NCI-H2107 (cell line): ENCODE results near the gene ZBTB8A.
A peak's percentile ranks its signal among the peaks of the same experiment; 100 is the strongest.
"Not testable (repeated sequence)": the region's sequence is repeated elsewhere in the genome, so short reads cannot be mapped to it uniquely, and the experiment has no call there.

Experiments used
- DNase-seq: peaks from one replicate; lab custom pipeline; 2025; lab: John Stamatoyannopoulos, UW

The ZBTB8A gene

GRCh38 chr1:32619701-32620485 is 80.7 kb downstream of the ZBTB8A start:
- no peak for DNase-seq

GRCh38 chr1:32622205-32622604 is 83.0 kb downstream of the ZBTB8A start:
- DNase-seq, result no peak

- no peak for DNase-seq
Measured at GRCh38 chr1:32622806-32623681, 83.8 kb downstream of the ZBTB8A start.

- DNase-seq, result no peak
Measured at GRCh38 chr1:32623775-32624174, 84.5 kb downstream of the ZBTB8A start.

- no peak for DNase-seq
Measured at GRCh38 chr1:32626176-32626575, 86.9 kb downstream of the ZBTB8A start.

- no peak for DNase-seq
Measured at GRCh38 chr1:32627596-32628162, 88.5 kb downstream of the ZBTB8A start.

GRCh38 chr1:32630173-32630572 is 90.9 kb downstream of the ZBTB8A start:
- not testable (repeated sequence) for DNase-seq

GRCh38 chr1:32632829-32633228 is 93.6 kb downstream of the ZBTB8A start:
- no peak for DNase-seq

GRCh38 chr1:32635508-32636277 is 96.5 kb downstream of the ZBTB8A start:
- no peak for DNase-seq

GRCh38 chr1:32636914-32637645 is 97.9 kb downstream of the ZBTB8A start:
- DNase-seq, result no peak

- DNase-seq, result no peak
Measured at GRCh38 chr1:32639489-32640075, 100.4 kb downstream of the ZBTB8A start.

GRCh38 chr1:32642292-32642827 is 103.1 kb downstream of the ZBTB8A start:
- not testable (repeated sequence) for DNase-seq

GRCh38 chr1:32644426-32644825 is 105.2 kb downstream of the ZBTB8A start:
- DNase-seq, result no peak

GRCh38 chr1:32647308-32648134 is 108.3 kb downstream of the ZBTB8A start:
- DNase-seq, result no peak

GRCh38 chr1:32650248-32650751 is 111.1 kb downstream of the ZBTB8A start, which contains the start of gene ZBTB8OS:
Gene ZBTB8OS (minus strand): TSS chr1:32650550. CDS start chr1:32650529, 21 bp downstream.
- peak; percentile 78 for DNase-seq

- peak; percentile 98 for DNase-seq
Measured at GRCh38 chr1:32650752-32651460, 111.7 kb downstream of the ZBTB8A start, which contains the start of gene RBBP4. Gene RBBP4 (plus strand): TSS chr1:32651208. CDS start chr1:32651307, 99 bp downstream.

GRCh38 chr1:32651461-32652073 is 112.3 kb downstream of the ZBTB8A start:
- DNase-seq, result no peak
